Neuron (in vitro differentiated cells): ENCODE data around the gene CEP350.
"Not testable (repeated sequence)": the region's sequence is repeated elsewhere in the genome, so short reads cannot be mapped to it uniquely, and the experiment has no call there.

ENCODE experiments used
- H2AFZ ChIP-seq: one replicate; pipeline ENCODE4 v1.6.1; 2013; ENCODE audit warnings: low read depth, mild to moderate bottlenecking, inconsistent platforms, low read length, moderate library complexity
- H3K27me3 ChIP-seq: one replicate; pipeline ENCODE4 v1.6.1; 2013; ENCODE audit warnings: low read length; ENCODE audit not compliant: insufficient read depth
- H3K36me3 ChIP-seq: one replicate; pipeline ENCODE4 v1.6.1; 2013; ENCODE audit warnings: low read length; ENCODE audit not compliant: insufficient read depth
- H3K4me1 ChIP-seq: one replicate; pipeline ENCODE4 v1.6.1; 2013; ENCODE audit warnings: low read length; ENCODE audit not compliant: insufficient read depth
- H3K4me3 ChIP-seq: 2 replicates; pipeline ENCODE4 v1.5.1; 2013; ENCODE audit warnings: mild to moderate bottlenecking, low read length, moderate library complexity
- H3K9me3 ChIP-seq: one replicate; pipeline ENCODE4 v1.6.1; 2013; ENCODE audit warnings: low read length

The CEP350 gene

GRCh38 chr1:180101411-180101810, 146.8 kb downstream of the CEP350 start:
- no peaks in the 10 kb centered on the region for H3K4me1 ChIP-seq
- no peaks in the 10 kb centered on the region for H3K27me3 ChIP-seq
- H3K4me3 ChIP-seq: no peak overlapping the region
- H2AFZ ChIP-seq: no peak overlapping the region
- no peaks in the 10 kb centered on the region for H3K9me3 ChIP-seq
- H3K36me3 ChIP-seq: peaks cover 61% of the 10 kb centered on the region

- no peaks in the 10 kb centered on the region for H3K4me1 ChIP-seq
- no peaks in the 10 kb centered on the region for H3K9me3 ChIP-seq
- peaks cover 56% of the 10 kb centered on the region for H3K36me3 ChIP-seq
- no peak overlapping the region for H3K4me3 ChIP-seq
- H2AFZ ChIP-seq: no peak overlapping the region
- no peaks in the 10 kb centered on the region for H3K27me3 ChIP-seq
These were observed 149.2 kb downstream of the CEP350 start for GRCh38 chr1:180103819-180104218.

- H3K4me3 ChIP-seq: no peak overlapping the region
- no peaks in the 10 kb centered on the region for H3K9me3 ChIP-seq
- H3K36me3 ChIP-seq: peaks cover 48% of the 10 kb centered on the region
- no peaks in the 10 kb centered on the region for H3K27me3 ChIP-seq
- H2AFZ ChIP-seq: no peak overlapping the region
- no peaks in the 10 kb centered on the region for H3K4me1 ChIP-seq
These were observed 157.5 kb downstream of the CEP350 start for GRCh38 chr1:180112091-180112490.

- Histone ChIP-seq H3K4me1 (no peaks in the 10 kb centered on the region), H3K4me3 (no peak overlapping the region), H2AFZ (no peak overlapping the region), H3K9me3 (no peaks in the 10 kb centered on the region), H3K27me3 (no peaks in the 10 kb centered on the region), H3K36me3 (peaks cover 44% of the 10 kb centered on the region)
These were observed 158.5 kb downstream of the CEP350 start for GRCh38 chr1:180112984-180113647.

GRCh38 chr1:180114396-180114945, 159.9 kb downstream of the CEP350 start:
- no peaks in the 10 kb centered on the region for H3K27me3 ChIP-seq

GRCh38 chr1:180116964-180117763, 162.6 kb downstream of the CEP350 start:
- Histone ChIP-seq H3K4me3 (no peak overlapping the region), H3K9me3 (no peaks in the 10 kb centered on the region), H3K27me3 (no peaks in the 10 kb centered on the region), H3K4me1 (no peaks in the 10 kb centered on the region), H3K36me3 (peaks cover 8% of the 10 kb centered on the region), H2AFZ (no peak overlapping the region)

More at GRCh38 chr1:180114396-180114945, 159.9 kb downstream of the CEP350 start:
- Histone ChIP-seq H3K36me3 (peaks cover 34% of the 10 kb centered on the region), H3K4me1 (no peaks in the 10 kb centered on the region), H3K9me3 (no peaks in the 10 kb centered on the region), H3K4me3 (no peak overlapping the region), H2AFZ (no peak overlapping the region)

- Histone ChIP-seq H2AFZ (no peak overlapping the region), H3K4me1 (no peaks in the 10 kb centered on the region), H3K27me3 (no peaks in the 10 kb centered on the region), H3K36me3 (peaks cover 3% of the 10 kb centered on the region), H3K4me3 (no peak overlapping the region), H3K9me3 (no peaks in the 10 kb centered on the region)
These were observed 163.1 kb downstream of the CEP350 start for GRCh38 chr1:180117764-180118116.

GRCh38 chr1:180119837-180120236, 165.2 kb downstream of the CEP350 start:
- no peak overlapping the region for H2AFZ ChIP-seq
- no peak overlapping the region for H3K4me3 ChIP-seq
- H3K9me3 ChIP-seq: no peaks in the 10 kb centered on the region
- no peaks in the 10 kb centered on the region for H3K4me1 ChIP-seq
- H3K27me3 ChIP-seq: no peaks in the 10 kb centered on the region
- no peaks in the 10 kb centered on the region for H3K36me3 ChIP-seq

GRCh38 chr1:180123463-180123936, 168.9 kb downstream of the CEP350 start:
- H3K27me3 ChIP-seq: no peaks in the 10 kb centered on the region
- H3K4me3 ChIP-seq: no peak overlapping the region
- H2AFZ ChIP-seq: no peak overlapping the region
- H3K9me3 ChIP-seq: no peaks in the 10 kb centered on the region
- H3K4me1 ChIP-seq: no peaks in the 10 kb centered on the region
- no peaks in the 10 kb centered on the region for H3K36me3 ChIP-seq

GRCh38 chr1:180130651-180131050, 176.0 kb downstream of the CEP350 start:
- H2AFZ ChIP-seq: no peak overlapping the region
- no peaks in the 10 kb centered on the region for H3K36me3 ChIP-seq

GRCh38 chr1:180131510-180131909, 176.9 kb downstream of the CEP350 start:
- H3K4me1 ChIP-seq: no peaks in the 10 kb centered on the region

More at GRCh38 chr1:180130651-180131050, 176.0 kb downstream of the CEP350 start:
- H3K9me3 ChIP-seq: peaks cover 6% of the 10 kb centered on the region
- no peaks in the 10 kb centered on the region for H3K4me1 ChIP-seq
- no peak overlapping the region for H3K4me3 ChIP-seq
- H3K27me3 ChIP-seq: no peaks in the 10 kb centered on the region

GRCh38 chr1:180133193-180133592, 178.6 kb downstream of the CEP350 start:
- Histone ChIP-seq H3K4me1 (no peaks in the 10 kb centered on the region), H3K4me3 (no peak overlapping the region), H3K27me3 (no peaks in the 10 kb centered on the region), H2AFZ (no peak overlapping the region), H3K9me3 (peaks cover 6% of the 10 kb centered on the region), H3K36me3 (no peaks in the 10 kb centered on the region)

More at GRCh38 chr1:180131510-180131909, 176.9 kb downstream of the CEP350 start:
- H3K9me3 ChIP-seq: peaks cover 6% of the 10 kb centered on the region
- no peaks in the 10 kb centered on the region for H3K36me3 ChIP-seq
- no peak overlapping the region for H3K4me3 ChIP-seq
- H3K27me3 ChIP-seq: no peaks in the 10 kb centered on the region
- no peak overlapping the region for H2AFZ ChIP-seq

GRCh38 chr1:180133688-180134087, 179.1 kb downstream of the CEP350 start:
- H3K27me3 ChIP-seq, H3K36me3 ChIP-seq, H3K4me1 ChIP-seq, H3K4me3 ChIP-seq, H2AFZ ChIP-seq, H3K9me3 ChIP-seq: not testable (repeated sequence)
